ENCODE results near the gene DDR1. TPM values are rescaled to one million over a fixed set of nuclear protein-coding genes. Genes with fewer than 3 reads are reported as not detected.

Gene DDR1
- total RNA-seq, 4 donors from 2014 or later: 36.7 to 60.1 (median 39.8) TPM

DNA sequence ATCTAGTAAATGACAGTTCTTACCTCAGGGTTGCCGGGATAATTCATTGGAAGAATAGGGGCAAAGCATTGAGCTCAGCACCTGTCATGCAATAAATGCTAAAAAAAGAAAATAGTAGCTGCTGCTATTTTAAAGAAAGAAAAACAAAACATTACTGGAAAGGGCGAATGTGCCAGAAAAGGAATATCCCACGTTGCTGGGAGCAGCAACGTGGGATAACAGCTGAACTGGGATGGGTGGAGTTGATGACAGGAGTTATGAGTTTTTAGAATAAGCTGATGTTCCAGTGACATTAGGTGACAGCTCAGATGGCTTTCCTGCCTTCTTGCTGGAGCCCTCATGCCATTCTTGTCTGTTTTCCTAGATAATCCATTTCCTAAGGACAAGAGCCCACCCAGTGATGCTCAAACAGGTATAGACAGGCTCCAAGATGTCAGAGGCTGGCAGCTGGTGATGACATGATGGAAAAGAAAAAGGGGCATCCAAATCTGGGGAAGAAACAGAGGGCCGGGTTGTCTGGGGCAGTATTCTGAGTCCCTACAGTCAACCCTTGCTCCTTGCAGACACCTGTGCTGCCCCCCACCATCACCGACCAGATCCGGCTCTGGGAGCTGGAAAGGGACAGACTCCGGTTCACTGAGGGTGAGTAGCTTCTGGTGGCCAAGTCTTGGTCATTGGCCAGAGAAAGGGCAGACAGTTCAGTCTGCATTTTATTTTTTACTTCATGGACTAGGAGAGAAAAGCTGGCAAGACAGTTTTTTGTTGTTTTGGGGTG lies 28.6 kb downstream of the DDR1 start:
- 67 to 75% methylated on average over 8 of the region's 8 CpGs for WGBS, 2 donors
- H3K36me3 ChIP-seq: peaks cover 0 to 52% (median 7%) of the 10 kb centered on the region in 3 donors

DNA sequence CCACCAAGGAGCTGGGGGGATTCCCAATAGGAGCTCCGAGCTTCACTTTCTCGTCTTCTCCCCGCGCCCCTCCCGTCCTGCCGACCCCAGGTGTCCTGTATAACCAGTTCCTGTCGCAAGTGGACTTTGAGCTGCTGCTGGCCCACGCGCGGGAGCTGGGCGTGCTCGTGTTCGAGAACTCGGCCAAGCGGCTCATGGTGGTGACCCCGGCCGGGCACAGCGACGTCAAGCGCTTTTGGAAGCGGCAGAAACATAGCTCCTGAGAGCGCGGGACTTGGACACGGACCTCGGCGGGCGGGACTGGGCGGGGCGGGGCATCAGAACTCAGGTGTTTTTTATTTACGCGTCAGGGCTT lies 29.4 kb downstream of the DDR1 start:
- no peaks in the 10 kb centered on the region for H3K9me3 ChIP-seq
- H3K36me3 ChIP-seq: peaks cover 0 to 60% (median 7%) of the 10 kb centered on the region in 3 donors
- H3K4me1 ChIP-seq: peaks cover 0 to 47% (median 18%) of the 10 kb centered on the region in 4 donors
- no peak for TF ChIP-seq POLR2A (IDR thresholded peaks at IDR 0.05)
- TF ChIP-seq, protein P1, sequence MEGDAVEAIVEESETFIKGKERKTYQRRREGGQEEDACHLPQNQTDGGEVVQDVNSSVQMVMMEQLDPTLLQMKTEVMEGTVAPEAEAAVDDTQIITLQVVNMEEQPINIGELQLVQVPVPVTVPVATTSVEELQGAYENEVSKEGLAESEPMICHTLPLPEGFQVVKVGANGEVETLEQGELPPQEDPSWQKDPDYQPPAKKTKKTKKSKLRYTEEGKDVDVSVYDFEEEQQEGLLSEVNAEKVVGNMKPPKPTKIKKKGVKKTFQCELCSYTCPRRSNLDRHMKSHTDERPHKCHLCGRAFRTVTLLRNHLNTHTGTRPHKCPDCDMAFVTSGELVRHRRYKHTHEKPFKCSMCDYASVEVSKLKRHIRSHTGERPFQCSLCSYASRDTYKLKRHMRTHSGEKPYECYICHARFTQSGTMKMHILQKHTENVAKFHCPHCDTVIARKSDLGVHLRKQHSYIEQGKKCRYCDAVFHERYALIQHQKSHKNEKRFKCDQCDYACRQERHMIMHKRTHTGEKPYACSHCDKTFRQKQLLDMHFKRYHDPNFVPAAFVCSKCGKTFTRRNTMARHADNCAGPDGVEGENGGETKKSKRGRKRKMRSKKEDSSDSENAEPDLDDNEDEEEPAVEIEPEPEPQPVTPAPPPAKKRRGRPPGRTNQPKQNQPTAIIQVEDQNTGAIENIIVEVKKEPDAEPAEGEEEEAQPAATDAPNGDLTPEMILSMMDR (IDR thresholded peaks at IDR 0.05): no peak
- no peak for TF ChIP-seq EP300 (IDR thresholded peaks at IDR 0.05)
- H3K27me3 ChIP-seq: no peaks in the 10 kb centered on the region
- 5 to 13% methylated on average over 3 to 31 of the region's 31 CpGs for WGBS, 2 donors
- DNase-seq (ENCODE audit: low spot score in 2 of 2): peak in 1 of 2 donors; percentile 17
- H3K4me3 ChIP-seq: peak overlapping the region; percentile 39 to 75 (median 57)
- H3K27ac ChIP-seq: peak overlapping the region; percentile 81 to 97 (median 92)

More for the DNA sequence above, 28.6 kb downstream of the DDR1 start:
- Histone ChIP-seq H3K27ac (peak overlapping the region in 3 of 4 donors; percentile 92 to 97 (median 93)), H3K9me3 (no peaks in the 10 kb centered on the region), H3K27me3 (no peaks in the 10 kb centered on the region), H3K4me1 (peaks cover 0 to 50% (median 20%) of the 10 kb centered on the region in 4 donors), H3K4me3 (no peak overlapping the region)
- no peak for TF ChIP-seq POLR2A (IDR thresholded peaks at IDR 0.05)
- TF ChIP-seq EP300 (IDR thresholded peaks at IDR 0.05): no peak
- TF ChIP-seq, protein P1 (IDR thresholded peaks at IDR 0.05): no peak
- DNase-seq (ENCODE audit: low spot score in 2 of 2): no peak

DNA sequence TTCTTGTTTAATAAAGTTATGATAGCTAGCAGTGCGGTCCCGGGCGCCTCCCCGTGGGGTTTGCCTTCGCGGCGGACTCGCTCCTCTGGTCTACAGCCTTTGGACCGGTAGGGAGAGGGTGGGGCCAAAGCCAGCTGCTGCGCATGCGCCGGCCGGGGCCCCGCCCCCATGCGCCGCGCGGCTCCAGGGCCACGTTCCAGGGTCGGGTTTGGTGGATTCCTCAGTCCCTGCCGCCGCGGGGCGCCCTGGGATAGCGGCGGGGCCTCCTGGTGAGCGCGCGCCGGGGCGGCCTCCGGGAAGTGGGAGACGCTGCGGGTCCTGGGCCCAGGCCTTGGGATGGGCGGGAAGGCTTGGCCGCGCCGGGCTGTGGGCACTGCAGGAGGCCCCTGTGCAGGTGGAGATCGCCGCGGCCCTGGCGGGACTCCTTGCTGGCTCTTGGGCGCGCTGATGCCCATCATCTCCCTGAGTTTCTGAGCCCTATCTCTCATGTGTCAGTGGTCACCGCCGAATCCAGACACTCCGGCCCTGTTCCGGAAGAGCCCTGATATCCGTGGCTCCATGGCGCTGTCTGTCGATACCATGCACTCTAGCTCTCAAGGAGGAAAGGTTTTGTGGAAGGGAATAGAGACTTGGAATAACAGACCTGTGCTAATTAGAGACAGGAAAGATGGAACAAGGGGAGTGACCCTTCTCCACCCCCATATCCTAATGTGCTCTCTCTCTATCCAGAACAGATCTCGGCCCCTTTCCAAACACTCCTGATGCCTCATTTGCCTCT lies 29.9 kb downstream of the DDR1 start, which contains the start of gene VARS2:
Gene VARS2, plus strand, starts transcription at position 163 of the 778 bp plus-strand sequence. Its CDS starts 599 bp downstream, at position 762.
- 0 to 6% methylated on average over 12 to 49 of the region's 52 CpGs for WGBS, 2 donors
- Histone ChIP-seq H3K4me1 (peaks cover 0 to 41% (median 12%) of the 10 kb centered on the region in 4 donors), H3K36me3 (peaks cover 0 to 65% (median 7%) of the 10 kb centered on the region in 3 donors), H3K9me3 (no peaks in the 10 kb centered on the region), H3K27me3 (no peaks in the 10 kb centered on the region), H3K27ac (peak within 1 kb of the TSS; percentile 81 to 97 (median 92)), H3K4me3 (peak within 1 kb of the TSS; percentile 39 to 75 (median 57))
- TF ChIP-seq, protein P1 (IDR thresholded peaks at IDR 0.05): peak; percentile 38 to 81 (median 58)
- TF ChIP-seq POLR2A (IDR thresholded peaks at IDR 0.05) (peak; percentile 75 to 88), EP300 (IDR thresholded peaks at IDR 0.05) (peak; percentile 61 to 92)
- DNase-seq (ENCODE audit: low spot score in 2 of 2): peak; percentile 85 to 86

DNA sequence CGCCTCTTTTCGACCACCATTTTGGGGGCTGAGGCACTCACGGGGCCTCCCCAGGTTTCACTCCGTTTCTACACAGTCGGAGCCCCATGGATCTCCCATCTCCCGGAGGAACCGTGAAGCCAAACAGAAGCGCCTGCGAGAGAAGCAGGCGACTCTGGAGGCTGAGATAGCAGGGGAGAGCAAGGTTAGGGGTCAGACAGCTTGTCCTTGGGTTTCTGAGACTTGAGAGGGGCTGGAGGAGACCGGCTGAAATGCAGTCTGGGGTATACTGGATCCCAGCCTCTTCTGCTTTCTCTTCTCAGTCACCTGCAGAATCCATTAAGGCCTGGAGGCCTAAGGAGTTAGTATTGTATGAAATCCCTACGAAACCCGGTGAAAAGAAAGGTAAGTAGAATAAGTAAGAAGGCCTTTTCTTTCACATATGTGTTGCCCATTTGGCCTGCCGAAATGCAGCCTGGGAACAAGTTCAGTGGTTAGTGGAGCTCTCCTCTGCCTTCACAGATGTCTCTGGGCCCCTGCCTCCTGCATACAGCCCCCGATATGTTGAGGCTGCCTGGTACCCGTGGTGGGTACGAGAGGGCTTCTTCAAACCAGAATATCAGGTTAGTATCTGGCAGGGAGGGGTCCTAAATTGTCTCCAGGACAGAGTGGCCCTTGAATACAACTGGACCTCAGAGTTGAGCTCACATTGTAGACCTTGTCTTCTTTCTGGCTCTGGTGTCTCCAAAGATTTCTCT lies 30.7 kb downstream of the DDR1 start:
- Histone ChIP-seq H3K27ac (peak overlapping the region; percentile 81 to 97 (median 92)), H3K27me3 (no peaks in the 10 kb centered on the region), H3K4me3 (peak overlapping the region; percentile 39 to 75 (median 57)), H3K9me3 (no peaks in the 10 kb centered on the region), H3K36me3 (peaks cover 0 to 67% (median 7%) of the 10 kb centered on the region in 3 donors), H3K4me1 (peaks cover 0 to 34% (median 12%) of the 10 kb centered on the region in 4 donors)
- no peak for DNase-seq (ENCODE audit: low spot score in 2 of 2)
- TF ChIP-seq, protein P1 (IDR thresholded peaks at IDR 0.05): no peak
- TF ChIP-seq POLR2A (IDR thresholded peaks at IDR 0.05) (no peak), EP300 (IDR thresholded peaks at IDR 0.05) (no peak)
- whole genome bisulfite sequencing, 2 donors: 28 to 41% methylated on average over 17 of the region's 17 CpGs

Measured in tibial nerve (tissue), 4 donors.